Measurements from ENCODE around the gene ARHGEF28.
A peak's percentile ranks its signal among the peaks of the same experiment; 100 is the strongest.

Gene ARHGEF28

DNA sequence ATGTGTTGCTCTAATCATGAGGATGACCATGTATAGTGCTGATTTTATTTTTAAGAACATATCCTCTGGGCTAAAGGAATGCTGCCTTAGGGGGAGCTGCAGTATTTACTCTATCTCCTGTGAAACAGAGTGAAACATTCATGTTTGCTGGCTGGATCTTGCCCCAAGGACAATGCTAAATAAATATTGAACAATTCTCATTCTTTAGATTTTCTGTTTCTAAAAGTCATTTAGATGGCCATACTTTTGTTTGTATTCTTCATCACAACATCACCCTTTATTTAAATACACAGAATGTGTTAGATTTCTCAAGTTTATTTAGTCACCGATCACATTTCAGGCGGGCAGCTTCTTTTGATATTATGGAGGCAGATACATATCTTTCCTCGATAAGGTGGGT is 103.3 kb downstream of the ARHGEF28 start:
- Histone ChIP-seq H3K27me3 (ENCODE audit: insufficient read depth, low read length) (no peaks in the 10 kb centered on the region), H2BK12ac (ENCODE audit: low read length) (no peak overlapping the region), H2AK5ac (ENCODE audit: low read length) (no peak overlapping the region), H3K23ac (ENCODE audit: low read length) (no peak overlapping the region), H3K4me3 (ENCODE audit: low read depth, low read length) (no peak overlapping the region), H3K9me3 (ENCODE audit: insufficient read depth, low read depth, low read length) (no peaks in the 10 kb centered on the region), H2BK120ac (ENCODE audit: insufficient read depth, low read length, poor library complexity) (no peak overlapping the region), H3K27ac (ENCODE audit: low read depth, low read length) (no peak overlapping the region), H3K4ac (ENCODE audit: low read depth, low read length) (no peak overlapping the region), H3K18ac (ENCODE audit: low read length) (no peak overlapping the region), H2BK5ac (ENCODE audit: low read depth, low read length, poor library complexity) (no peak overlapping the region), H3K79me2 (ENCODE audit: control insufficient read depth, insufficient read depth, low read length, poor library complexity) (no peaks in the 10 kb centered on the region), H2AFZ (ENCODE audit: insufficient read depth, low read length, poor library complexity) (no peak overlapping the region), H3K79me1 (ENCODE audit: low read length) (no peaks in the 10 kb centered on the region), H3K9ac (ENCODE audit: low read length) (no peak overlapping the region), H3K14ac (ENCODE audit: low read length) (no peak overlapping the region), H4K8ac (ENCODE audit: low read depth, low read length) (no peak overlapping the region), H3K4me1 (ENCODE audit: control insufficient read depth in 1 of 2, insufficient read depth in 2 of 2, low read length in 2 of 2) (no peaks in the 10 kb centered on the region), H4K91ac (ENCODE audit: low read depth, low read length) (no peak overlapping the region), H3K36me3 (ENCODE audit: control insufficient read depth in 1 of 2, insufficient read depth in 2 of 2, low read length in 2 of 2) (no peaks in the 10 kb centered on the region), H4K12ac (ENCODE audit: low read depth, low read length) (no peak overlapping the region), H3K4me2 (ENCODE audit: low read length) (no peak overlapping the region)
- no CpG with 5 or more reads among the region's 3 CpGs for WGBS (ENCODE audit: extremely low coverage, insufficient coverage, insufficient read length)
- peak in 1 of 2 donors; percentile 7 for DNase-seq

DNA sequence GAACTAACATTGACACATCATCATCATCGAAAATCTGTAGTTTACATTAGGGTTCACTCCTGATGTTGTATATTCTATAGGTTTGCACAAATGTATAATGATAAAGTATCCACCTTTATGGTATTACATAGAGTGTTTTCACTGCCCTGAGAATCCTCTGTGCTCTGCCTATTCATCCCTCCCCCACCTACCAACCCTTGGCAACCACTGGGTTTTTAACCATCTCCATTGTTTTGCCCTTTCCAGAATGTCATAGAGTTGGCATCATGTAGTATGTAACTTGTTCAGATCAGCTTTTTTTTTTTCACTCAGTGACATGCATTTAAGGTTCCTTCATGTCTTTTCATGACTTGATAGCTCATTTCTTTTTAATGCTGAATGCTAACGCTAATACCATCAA is 106.0 kb downstream of the ARHGEF28 start:
- no peaks in the 10 kb centered on the region for H3K9me3 ChIP-seq (ENCODE audit: insufficient read depth, low read depth, low read length)
- no peak overlapping the region for H2AK5ac ChIP-seq (ENCODE audit: low read length)
- H3K4me1 ChIP-seq (ENCODE audit: control insufficient read depth in 1 of 2, insufficient read depth in 2 of 2, low read length in 2 of 2), result no peaks in the 10 kb centered on the region
- H3K9ac ChIP-seq (ENCODE audit: low read length), result no peak overlapping the region
- no peak overlapping the region for H4K8ac ChIP-seq (ENCODE audit: low read depth, low read length)
- no peak overlapping the region for H3K27ac ChIP-seq (ENCODE audit: low read depth, low read length)
- no peak overlapping the region for H3K18ac ChIP-seq (ENCODE audit: low read length)
- H4K12ac ChIP-seq (ENCODE audit: low read depth, low read length), result no peak overlapping the region
- no peaks in the 10 kb centered on the region for H3K79me2 ChIP-seq (ENCODE audit: control insufficient read depth, insufficient read depth, low read length, poor library complexity)
- no peaks in the 10 kb centered on the region for H3K27me3 ChIP-seq (ENCODE audit: insufficient read depth, low read length)
- no peak overlapping the region for H3K23ac ChIP-seq (ENCODE audit: low read length)
- no peak for DNase-seq
- H4K91ac ChIP-seq (ENCODE audit: low read depth, low read length), result no peak overlapping the region
- no peak overlapping the region for H2BK5ac ChIP-seq (ENCODE audit: low read depth, low read length, poor library complexity)
- no CpG with 5 or more reads among the region's 2 CpGs for WGBS (ENCODE audit: extremely low coverage, insufficient coverage, insufficient read length)
- no peaks in the 10 kb centered on the region for H3K79me1 ChIP-seq (ENCODE audit: low read length)
- no peak overlapping the region for H2AFZ ChIP-seq (ENCODE audit: insufficient read depth, low read length, poor library complexity)
- H3K4me3 ChIP-seq (ENCODE audit: low read depth, low read length), result no peak overlapping the region
- no peaks in the 10 kb centered on the region for H3K36me3 ChIP-seq (ENCODE audit: control insufficient read depth in 1 of 2, insufficient read depth in 2 of 2, low read length in 2 of 2)
- H3K14ac ChIP-seq (ENCODE audit: low read length), result no peak overlapping the region
- H3K4me2 ChIP-seq (ENCODE audit: low read length), result no peak overlapping the region
- H3K4ac ChIP-seq (ENCODE audit: low read depth, low read length), result no peak overlapping the region
- H2BK120ac ChIP-seq (ENCODE audit: insufficient read depth, low read length, poor library complexity), result no peak overlapping the region
- no peak overlapping the region for H2BK12ac ChIP-seq (ENCODE audit: low read length)

DNA sequence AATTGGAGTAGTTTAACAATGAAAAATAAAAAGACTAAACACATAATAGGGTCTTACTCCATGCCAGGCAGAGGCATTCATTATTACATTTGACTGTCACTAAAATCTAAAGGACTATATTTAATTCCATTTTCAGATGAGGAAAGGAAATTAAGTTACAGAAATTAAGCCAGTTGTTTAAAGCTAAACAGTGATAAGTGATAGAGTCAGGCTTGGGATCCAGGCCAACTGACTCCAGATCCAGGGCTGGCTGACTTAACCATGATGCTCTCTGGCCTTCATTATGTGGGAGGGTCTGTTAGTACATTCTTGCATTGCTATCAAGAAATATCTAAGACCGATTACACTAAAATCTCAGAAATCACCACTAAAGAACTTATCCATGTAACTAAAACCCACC is 107.2 kb downstream of the ARHGEF28 start:
- H3K14ac ChIP-seq (ENCODE audit: low read length), result no peak overlapping the region
- no peak overlapping the region for H2AK5ac ChIP-seq (ENCODE audit: low read length)
- H3K79me1 ChIP-seq (ENCODE audit: low read length), result no peaks in the 10 kb centered on the region
- H2AFZ ChIP-seq (ENCODE audit: insufficient read depth, low read length, poor library complexity), result no peak overlapping the region
- H4K8ac ChIP-seq (ENCODE audit: low read depth, low read length), result no peak overlapping the region
- H3K36me3 ChIP-seq (ENCODE audit: control insufficient read depth in 1 of 2, insufficient read depth in 2 of 2, low read length in 2 of 2), result no peaks in the 10 kb centered on the region
- H3K4me1 ChIP-seq (ENCODE audit: control insufficient read depth in 1 of 2, insufficient read depth in 2 of 2, low read length in 2 of 2), result no peaks in the 10 kb centered on the region
- H3K9ac ChIP-seq (ENCODE audit: low read length), result no peak overlapping the region
- no peak overlapping the region for H2BK5ac ChIP-seq (ENCODE audit: low read depth, low read length, poor library complexity)
- H3K18ac ChIP-seq (ENCODE audit: low read length), result no peak overlapping the region
- no peak overlapping the region for H3K4ac ChIP-seq (ENCODE audit: low read depth, low read length)
- H3K4me2 ChIP-seq (ENCODE audit: low read length), result no peak overlapping the region
- H3K4me3 ChIP-seq (ENCODE audit: low read depth, low read length), result no peak overlapping the region
- WGBS (ENCODE audit: extremely low coverage, insufficient coverage, insufficient read length), result no CpG with 5 or more reads among the region's 1 CpG
- no peak overlapping the region for H2BK12ac ChIP-seq (ENCODE audit: low read length)
- no peak overlapping the region for H3K27ac ChIP-seq (ENCODE audit: low read depth, low read length)
- H4K12ac ChIP-seq (ENCODE audit: low read depth, low read length), result no peak overlapping the region
- H3K9me3 ChIP-seq (ENCODE audit: insufficient read depth, low read depth, low read length), result no peaks in the 10 kb centered on the region
- no peak for DNase-seq
- no peak overlapping the region for H3K23ac ChIP-seq (ENCODE audit: low read length)
- H3K79me2 ChIP-seq (ENCODE audit: control insufficient read depth, insufficient read depth, low read length, poor library complexity), result no peaks in the 10 kb centered on the region
- H3K27me3 ChIP-seq (ENCODE audit: insufficient read depth, low read length), result no peaks in the 10 kb centered on the region
- no peak overlapping the region for H2BK120ac ChIP-seq (ENCODE audit: insufficient read depth, low read length, poor library complexity)
- H4K91ac ChIP-seq (ENCODE audit: low read depth, low read length), result no peak overlapping the region

DNA sequence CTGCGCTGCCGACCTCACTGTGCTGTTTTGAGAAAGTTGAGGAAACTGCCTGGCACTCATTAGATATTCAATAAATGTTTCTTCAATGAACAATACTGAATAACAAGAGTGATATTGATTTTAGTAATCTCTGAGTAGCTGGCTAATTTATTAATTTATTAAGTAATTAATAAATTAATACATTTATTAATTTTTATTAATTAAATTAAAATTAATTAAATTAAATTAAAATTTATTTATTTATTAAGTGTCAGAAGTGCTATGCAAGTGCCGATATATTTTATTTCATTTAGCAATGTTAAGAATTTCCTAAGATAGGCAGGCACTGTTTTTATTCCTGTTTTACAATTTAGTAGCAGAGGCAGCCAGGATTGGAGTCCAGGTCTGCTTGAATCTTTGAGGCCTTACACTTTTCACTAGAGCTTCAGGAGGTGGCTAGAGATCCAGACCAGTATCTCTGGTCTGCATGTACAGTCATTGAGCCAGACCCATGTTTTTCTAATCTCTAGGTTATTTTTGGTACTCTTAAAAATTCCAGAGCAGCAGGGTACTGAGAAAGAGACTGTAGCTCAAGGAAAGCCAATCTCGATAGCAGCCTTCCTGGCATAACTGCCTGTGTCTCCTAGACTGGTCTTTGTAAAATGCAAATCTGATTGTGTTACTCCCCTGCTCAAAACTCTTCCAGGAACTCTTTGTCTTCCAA is 109.2 kb downstream of the ARHGEF28 start:
- DNase-seq, result no peak
- Histone ChIP-seq H3K14ac (ENCODE audit: low read length) (no peak overlapping the region), H2AFZ (ENCODE audit: insufficient read depth, low read length, poor library complexity) (no peak overlapping the region), H3K18ac (ENCODE audit: low read length) (no peak overlapping the region), H2BK5ac (ENCODE audit: low read depth, low read length, poor library complexity) (no peak overlapping the region), H4K8ac (ENCODE audit: low read depth, low read length) (no peak overlapping the region), H3K4me3 (ENCODE audit: low read depth, low read length) (no peak overlapping the region), H2BK120ac (ENCODE audit: insufficient read depth, low read length, poor library complexity) (no peak overlapping the region), H3K36me3 (ENCODE audit: control insufficient read depth in 1 of 2, insufficient read depth in 2 of 2, low read length in 2 of 2) (no peaks in the 10 kb centered on the region), H3K79me2 (ENCODE audit: control insufficient read depth, insufficient read depth, low read length, poor library complexity) (no peaks in the 10 kb centered on the region), H4K12ac (ENCODE audit: low read depth, low read length) (no peak overlapping the region), H2BK12ac (ENCODE audit: low read length) (no peak overlapping the region), H2AK5ac (ENCODE audit: low read length) (no peak overlapping the region), H3K9ac (ENCODE audit: low read length) (no peak overlapping the region), H4K91ac (ENCODE audit: low read depth, low read length) (no peak overlapping the region), H3K4me2 (ENCODE audit: low read length) (no peak overlapping the region), H3K4me1 (ENCODE audit: control insufficient read depth in 1 of 2, insufficient read depth in 2 of 2, low read length in 2 of 2) (no peaks in the 10 kb centered on the region), H3K9me3 (ENCODE audit: insufficient read depth, low read depth, low read length) (no peaks in the 10 kb centered on the region), H3K4ac (ENCODE audit: low read depth, low read length) (no peak overlapping the region), H3K23ac (ENCODE audit: low read length) (no peak overlapping the region), H3K27me3 (ENCODE audit: insufficient read depth, low read length) (no peaks in the 10 kb centered on the region), H3K27ac (ENCODE audit: low read depth, low read length) (no peak overlapping the region), H3K79me1 (ENCODE audit: low read length) (no peaks in the 10 kb centered on the region)
- no CpG with 5 or more reads among the region's 4 CpGs for WGBS (ENCODE audit: extremely low coverage, insufficient coverage, insufficient read length)

All from trophoblast cell (in vitro differentiated cells and primary cell).